ENCODE data around the gene TEX13A. TPM values are rescaled to one million over a fixed set of nuclear protein-coding genes. Genes with fewer than 3 reads are reported as not detected.
"Not testable (repeated sequence)": the region's sequence is repeated elsewhere in the genome, so short reads cannot be mapped to it uniquely, and the experiment has no call there.

Gene TEX13A
- total and polyA plus RNA-seq, 8 donors, result not detected

DNA sequence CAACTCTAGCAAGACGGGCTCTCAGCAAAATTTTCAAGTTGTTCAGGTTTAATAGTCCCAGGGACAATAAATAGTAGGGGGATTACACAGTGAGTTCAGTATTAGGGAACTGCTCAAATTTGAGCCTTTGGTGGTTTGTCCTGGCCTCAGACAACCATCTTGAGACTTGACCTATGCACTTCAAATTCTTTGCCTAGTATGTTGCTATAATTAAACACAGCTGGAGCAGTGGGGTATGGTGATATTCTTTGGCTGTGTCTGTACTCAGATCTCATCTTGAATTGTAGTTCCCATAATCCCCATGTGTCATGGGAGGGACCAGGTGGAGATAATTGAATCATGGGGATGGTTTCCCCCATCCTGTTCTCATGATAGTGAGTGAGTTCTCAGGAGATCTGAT is 43.3 kb upstream of the TEX13A start:
- H3K27ac ChIP-seq, result no peak overlapping the region
- H3K27me3 ChIP-seq, result peaks cover 0 to 7% (median 0%) of the 10 kb centered on the region in 3 donors
- 74 to 89% (median 86%) methylated on average over 1 of the region's 1 CpG for WGBS, 5 donors
- H3K9me3 ChIP-seq, result no peaks in the 10 kb centered on the region
- no peak overlapping the region for H3K4me3 ChIP-seq
- H3K36me3 ChIP-seq, result no peaks in the 10 kb centered on the region
- no peak for DNase-seq
- intact Hi-C loops (cut with DNase I; ENCODE audit: low total_unique reads), result no loop called here
- TF ChIP-seq, protein P1, sequence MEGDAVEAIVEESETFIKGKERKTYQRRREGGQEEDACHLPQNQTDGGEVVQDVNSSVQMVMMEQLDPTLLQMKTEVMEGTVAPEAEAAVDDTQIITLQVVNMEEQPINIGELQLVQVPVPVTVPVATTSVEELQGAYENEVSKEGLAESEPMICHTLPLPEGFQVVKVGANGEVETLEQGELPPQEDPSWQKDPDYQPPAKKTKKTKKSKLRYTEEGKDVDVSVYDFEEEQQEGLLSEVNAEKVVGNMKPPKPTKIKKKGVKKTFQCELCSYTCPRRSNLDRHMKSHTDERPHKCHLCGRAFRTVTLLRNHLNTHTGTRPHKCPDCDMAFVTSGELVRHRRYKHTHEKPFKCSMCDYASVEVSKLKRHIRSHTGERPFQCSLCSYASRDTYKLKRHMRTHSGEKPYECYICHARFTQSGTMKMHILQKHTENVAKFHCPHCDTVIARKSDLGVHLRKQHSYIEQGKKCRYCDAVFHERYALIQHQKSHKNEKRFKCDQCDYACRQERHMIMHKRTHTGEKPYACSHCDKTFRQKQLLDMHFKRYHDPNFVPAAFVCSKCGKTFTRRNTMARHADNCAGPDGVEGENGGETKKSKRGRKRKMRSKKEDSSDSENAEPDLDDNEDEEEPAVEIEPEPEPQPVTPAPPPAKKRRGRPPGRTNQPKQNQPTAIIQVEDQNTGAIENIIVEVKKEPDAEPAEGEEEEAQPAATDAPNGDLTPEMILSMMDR (IDR thresholded peaks at IDR 0.05), result no peak
- TF ChIP-seq POLR2A (IDR thresholded peaks at IDR 0.05) (no peak), POLR2AphosphoS5 (IDR thresholded peaks at IDR 0.05) (no peak), EP300 (IDR thresholded peaks at IDR 0.05) (no peak)
- H3K4me1 ChIP-seq, result no peaks in the 10 kb centered on the region

DNA sequence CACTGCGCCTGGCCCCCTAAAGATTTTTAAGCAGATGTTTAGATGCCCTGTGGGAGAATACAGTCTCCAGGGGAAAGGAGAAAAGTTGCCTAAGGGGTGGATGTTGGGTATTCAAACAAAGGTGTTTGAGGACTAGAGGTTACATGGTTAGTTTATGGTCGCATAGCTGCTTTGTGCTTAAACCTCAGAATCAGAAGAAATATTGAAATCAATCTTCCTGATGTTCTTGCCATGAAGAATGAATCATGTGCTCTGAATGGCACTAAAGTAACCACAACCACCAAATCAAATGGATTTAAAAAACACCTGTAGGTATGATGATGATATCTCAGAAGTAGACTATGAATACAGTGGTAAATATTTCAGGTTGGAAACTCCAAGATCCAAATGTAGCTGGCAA is 42.7 kb upstream of the TEX13A start:
- no peaks in the 10 kb centered on the region for H3K4me1 ChIP-seq
- no peak overlapping the region for H3K27ac ChIP-seq
- WGBS, 5 donors, result 76 to 95% (median 92%) methylated on average over 2 of the region's 2 CpGs
- H3K27me3 ChIP-seq, result peaks cover 0 to 7% (median 0%) of the 10 kb centered on the region in 3 donors
- no peaks in the 10 kb centered on the region for H3K36me3 ChIP-seq
- no peaks in the 10 kb centered on the region for H3K9me3 ChIP-seq
- intact Hi-C loops (cut with DNase I; ENCODE audit: low total_unique reads), result no loop called here
- H3K4me3 ChIP-seq, result no peak overlapping the region
- TF ChIP-seq POLR2AphosphoS5 (IDR thresholded peaks at IDR 0.05) (no peak), EP300 (IDR thresholded peaks at IDR 0.05) (no peak), POLR2A (IDR thresholded peaks at IDR 0.05) (no peak)
- TF ChIP-seq, protein P1 (IDR thresholded peaks at IDR 0.05), result no peak
- DNase-seq, result no peak

DNA sequence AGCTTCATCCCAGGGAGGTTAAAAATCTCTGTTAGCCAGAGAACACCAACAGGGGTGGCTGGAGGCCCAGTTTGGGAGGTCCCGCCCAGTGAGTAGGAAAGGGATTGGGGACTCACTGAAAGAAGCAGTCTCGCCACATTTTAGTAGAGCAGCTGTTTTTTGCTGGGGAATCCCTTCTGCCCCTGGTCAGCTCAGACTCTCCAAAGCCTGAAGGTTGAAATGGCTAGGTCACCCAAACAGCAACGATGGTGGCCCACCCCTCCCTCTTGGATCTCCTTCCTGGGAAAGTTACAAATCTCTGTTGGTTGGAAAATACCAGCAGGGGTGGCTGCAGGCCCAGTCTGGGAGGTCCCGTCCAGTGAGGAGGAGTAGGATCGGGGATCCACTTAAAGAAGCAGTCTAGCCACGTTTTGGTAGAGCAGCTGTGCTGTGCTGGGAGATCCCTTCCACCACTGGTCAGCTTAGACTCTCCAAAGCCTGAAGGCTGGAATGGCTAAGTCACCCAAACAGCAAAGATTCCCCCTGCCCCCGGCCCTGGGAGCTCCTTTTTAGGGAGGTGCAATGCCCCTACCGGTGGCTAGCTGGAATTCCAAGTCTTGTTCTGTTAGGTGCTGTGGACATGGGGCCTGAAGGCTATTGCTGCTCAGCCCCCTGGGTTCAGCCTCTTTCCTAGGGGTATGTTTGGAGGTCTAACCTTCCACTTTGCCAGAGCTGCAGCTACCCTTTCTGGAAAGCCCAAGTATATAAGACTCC is 40.0 kb upstream of the TEX13A start:
- 50 to 84% (median 68%) methylated on average over 6 to 8 of the region's 8 CpGs for WGBS, 5 donors
- peaks cover 0 to 7% (median 0%) of the 10 kb centered on the region in 3 donors for H3K27me3 ChIP-seq
- DNase-seq, result peak in 1 of 2 donors; percentile 4

DNA sequence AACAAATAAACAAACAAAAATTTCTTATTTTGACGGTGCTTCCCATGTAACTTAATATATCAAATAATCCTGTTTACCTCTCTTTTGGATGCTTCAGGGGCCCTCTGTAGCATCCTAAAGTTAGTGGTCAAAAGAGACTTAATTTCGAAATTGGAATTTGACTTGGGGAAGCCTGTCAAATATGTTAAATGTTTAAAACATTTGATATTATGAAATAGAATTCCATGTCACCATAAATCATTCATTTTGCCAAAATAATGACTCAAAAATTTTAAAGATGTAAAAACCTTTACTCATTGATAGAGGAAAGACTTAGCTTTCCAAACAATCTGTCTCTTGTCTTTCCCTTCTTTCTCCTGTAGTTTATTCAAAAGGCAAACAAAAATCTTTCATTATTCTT is 20.6 kb upstream of the TEX13A start:
- Histone ChIP-seq H3K4me1 (no peaks in the 10 kb centered on the region), H3K27ac (no peak overlapping the region), H3K9me3 (no peaks in the 10 kb centered on the region), H3K36me3 (no peaks in the 10 kb centered on the region), H3K4me3 (no peak overlapping the region), H3K27me3 (no peaks in the 10 kb centered on the region)
- 61 to 73% (median 63%) methylated on average over 2 of the region's 2 CpGs for WGBS, 5 donors
- intact Hi-C loops (cut with DNase I; ENCODE audit: low total_unique reads), result no loop called here
- DNase-seq, result no peak
- TF ChIP-seq POLR2A (IDR thresholded peaks at IDR 0.05), result no peak
- TF ChIP-seq EP300 (IDR thresholded peaks at IDR 0.05), result no peak
- TF ChIP-seq, protein P1 (IDR thresholded peaks at IDR 0.05), result no peak
- TF ChIP-seq POLR2AphosphoS5 (IDR thresholded peaks at IDR 0.05), result no peak

More for the DNA sequence above, 40.0 kb upstream of the TEX13A start:
- Histone ChIP-seq H3K9me3 (no peaks in the 10 kb centered on the region), H3K36me3 (no peaks in the 10 kb centered on the region), H3K4me1 (no peaks in the 10 kb centered on the region), H3K27ac (no peak overlapping the region), H3K4me3 (no peak overlapping the region)
- no peak for TF ChIP-seq POLR2A (IDR thresholded peaks at IDR 0.05)
- TF ChIP-seq, protein P1 (IDR thresholded peaks at IDR 0.05), result no peak
- TF ChIP-seq POLR2AphosphoS5 (IDR thresholded peaks at IDR 0.05), result no peak
- no peak for TF ChIP-seq EP300 (IDR thresholded peaks at IDR 0.05)
- intact Hi-C loops (cut with DNase I; ENCODE audit: low total_unique reads), result no loop called here

DNA sequence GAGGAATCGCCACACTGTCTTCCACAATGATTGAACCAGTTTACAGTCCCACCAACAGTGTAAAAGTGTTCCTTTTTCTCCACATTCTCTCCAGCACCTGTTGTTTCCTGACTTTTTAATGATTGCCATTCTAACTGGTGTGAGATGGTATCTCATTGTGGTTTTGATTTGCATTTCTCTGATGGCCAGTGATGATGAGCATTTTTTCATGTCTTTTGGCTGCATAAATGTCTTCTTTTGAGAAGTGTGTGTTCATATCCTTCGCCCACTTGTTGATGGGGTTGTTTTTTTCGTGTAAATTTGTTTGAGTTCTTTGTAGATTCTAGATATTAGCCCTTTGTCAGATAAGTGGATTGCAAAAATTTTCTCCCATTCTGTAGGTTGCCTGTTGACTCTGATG is 16.9 kb upstream of the TEX13A start:
- H3K9me3 ChIP-seq; intact Hi-C loops (cut with DNase I; ENCODE audit: low total_unique reads); H3K36me3 ChIP-seq; H3K27me3 ChIP-seq; DNase-seq; H3K4me3 ChIP-seq; H3K4me1 ChIP-seq; H3K27ac ChIP-seq: not testable (repeated sequence)
- 50 to 83% (median 60%) methylated on average over 2 to 3 of the region's 3 CpGs for WGBS, 5 donors
